Stimulated activated CD4-positive, alpha-beta T cell treated with anti-CD3 and anti-CD28 coated beads, Interleukin-1b, Interleukin-23, amount 100 ng/mL, for 24 hours (primary cell): ENCODE results near the gene ACBD3.

Experiments
- DNase-seq, 4 experiments: peaks; one replicate each; pipeline ENCODE4 v3.0.0-alpha.2; 2020; ENCODE audit warnings: low read depth in 4 of 4, low spot score in 1 of 4

The ACBD3 gene

DNA sequence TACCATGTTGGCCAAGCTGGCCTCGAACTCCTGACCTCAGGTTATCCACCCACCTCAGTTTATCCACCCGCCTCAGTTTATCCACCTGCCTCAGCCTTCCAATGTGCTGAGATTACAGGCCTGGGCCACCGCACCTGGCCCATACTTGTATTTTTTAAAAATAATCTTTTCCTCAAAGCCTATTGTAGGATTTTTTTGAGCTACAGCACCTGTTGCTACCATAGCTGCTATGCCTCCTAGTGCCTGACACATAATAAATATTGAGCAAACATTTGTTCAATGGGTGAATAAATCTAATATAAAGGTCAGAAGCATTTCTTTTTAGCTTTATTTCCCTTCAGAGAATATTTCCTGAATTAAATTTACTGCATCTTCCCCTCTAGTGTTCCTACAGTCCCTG lies 15.7 kb upstream of the ACBD3 start:
- DNase-seq, result no peak

GRCh38 chr1:226201029-226201593 lies 14.6 kb upstream of the ACBD3 start:
- DNase-seq, result no peak

GRCh38 chr1:226199971-226200370 lies 13.4 kb upstream of the ACBD3 start:
- no peak for DNase-seq

DNA sequence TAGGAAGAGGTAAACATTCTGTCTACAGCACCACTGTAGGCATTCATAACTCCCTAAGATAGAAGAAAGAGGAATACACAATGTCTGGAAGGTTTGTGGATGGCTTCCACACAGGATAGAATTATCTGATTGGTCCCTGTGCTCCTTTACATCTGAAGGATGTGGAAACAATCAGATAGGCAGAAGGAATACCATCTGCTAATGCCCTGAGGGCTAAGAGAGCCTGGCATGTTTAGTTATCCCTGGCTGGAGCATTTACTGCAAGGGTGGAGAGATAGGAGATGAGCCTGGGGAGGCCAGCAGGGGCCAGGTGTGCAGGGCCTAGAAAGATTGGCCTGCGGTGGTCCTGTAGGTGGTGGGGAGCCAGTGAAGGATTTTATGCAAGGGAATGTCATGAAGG lies 8.6 kb upstream of the ACBD3 start:
- no peak for DNase-seq

DNA sequence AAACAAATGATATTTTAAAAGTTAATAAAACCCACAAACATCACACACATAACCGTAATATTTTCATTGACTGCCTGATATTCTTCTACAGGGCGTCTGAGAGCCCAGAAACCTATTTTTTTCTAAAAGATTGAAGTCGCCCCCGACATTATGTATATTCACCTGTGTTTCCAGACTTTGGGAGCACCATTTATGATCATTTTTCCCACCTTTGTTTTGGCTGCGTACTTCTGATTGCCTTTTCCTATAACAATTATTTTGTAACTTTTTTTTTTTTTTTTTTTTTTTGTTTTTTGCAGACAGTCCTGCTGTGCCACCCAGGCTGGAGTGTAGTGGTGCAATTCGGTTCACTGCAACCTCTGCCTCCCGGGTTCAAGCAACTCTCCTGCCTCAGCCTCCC lies 839 bp upstream of the ACBD3 start:
- no peak for DNase-seq

DNA sequence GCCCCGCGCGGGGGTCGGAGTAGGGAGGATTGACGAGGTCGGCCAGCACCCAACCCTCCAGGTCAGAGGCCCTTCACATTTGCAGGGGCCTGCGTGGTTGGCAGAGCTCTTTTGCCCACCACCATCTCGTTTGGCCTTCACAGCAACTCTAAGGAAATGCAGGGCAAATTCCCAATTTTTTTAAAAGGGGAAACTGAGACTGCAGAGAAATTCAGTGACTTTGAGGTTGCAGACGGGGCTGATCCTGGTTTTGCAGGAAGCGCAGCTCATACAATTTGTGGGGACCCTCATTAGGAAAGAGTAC lies 430 bp upstream of the ACBD3 start:
- no peak for DNase-seq

GRCh38 chr1:226185141-226186036 lies 1.2 kb downstream of the ACBD3 start:
- no peak for DNase-seq

DNA sequence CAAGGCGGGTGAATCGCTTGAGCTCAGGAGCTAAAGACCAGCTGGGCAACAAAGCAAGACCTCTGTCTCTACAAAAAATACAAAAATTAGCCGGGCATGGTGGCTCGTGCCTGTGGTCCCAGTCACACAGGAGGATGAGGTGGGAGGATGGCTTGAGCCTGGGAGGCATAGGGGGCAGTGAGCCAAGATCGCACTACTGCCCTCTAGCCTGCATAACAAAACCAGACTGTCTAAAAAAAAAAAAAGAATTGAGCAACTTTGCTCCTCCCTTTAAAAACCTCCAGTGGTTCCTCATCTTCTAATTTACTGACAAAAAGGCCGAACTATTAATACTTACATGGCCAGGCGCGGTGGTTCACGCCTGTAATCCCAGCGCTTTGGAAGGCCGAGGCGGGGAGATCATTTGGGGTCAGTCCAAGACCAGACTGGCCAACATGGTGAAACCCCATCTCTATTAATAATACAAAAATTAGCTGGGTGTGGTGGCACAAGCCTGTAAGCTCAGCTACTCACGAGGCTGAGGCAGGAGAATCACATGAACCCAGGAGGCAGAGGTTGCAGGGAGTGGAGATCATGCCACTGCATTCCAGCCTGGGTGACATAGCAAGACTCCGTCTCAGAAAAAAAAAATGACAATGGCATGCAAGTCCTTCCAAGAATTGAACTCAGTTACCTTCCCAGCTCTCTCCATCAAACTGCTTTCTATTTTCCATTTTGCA lies 4.4 kb downstream of the ACBD3 start:
- no peak for DNase-seq

DNA sequence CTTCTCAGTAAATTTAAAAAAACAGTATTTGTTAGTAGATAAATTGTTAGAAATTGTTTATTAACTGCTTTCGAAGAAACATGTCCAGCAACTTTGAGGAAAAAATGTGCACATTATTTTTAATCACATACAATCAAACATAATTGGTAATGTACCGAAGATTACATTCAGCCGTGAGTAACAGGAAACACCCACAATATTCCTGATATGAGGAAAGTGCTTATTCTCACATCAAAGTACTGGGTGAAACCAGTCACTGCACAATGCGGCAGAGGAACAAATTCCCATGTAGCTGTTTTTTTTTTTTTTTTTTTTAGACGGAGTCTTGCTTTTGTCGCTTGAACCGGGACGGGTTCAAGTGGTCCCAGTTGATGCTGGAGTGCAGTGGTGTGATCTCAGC lies 9.7 kb downstream of the ACBD3 start:
- no peak for DNase-seq

GRCh38 chr1:226172589-226172988 lies 14.0 kb downstream of the ACBD3 start:
- no peak for DNase-seq

GRCh38 chr1:226166341-226166740 lies 20.2 kb downstream of the ACBD3 start:
- DNase-seq, result no peak

DNA sequence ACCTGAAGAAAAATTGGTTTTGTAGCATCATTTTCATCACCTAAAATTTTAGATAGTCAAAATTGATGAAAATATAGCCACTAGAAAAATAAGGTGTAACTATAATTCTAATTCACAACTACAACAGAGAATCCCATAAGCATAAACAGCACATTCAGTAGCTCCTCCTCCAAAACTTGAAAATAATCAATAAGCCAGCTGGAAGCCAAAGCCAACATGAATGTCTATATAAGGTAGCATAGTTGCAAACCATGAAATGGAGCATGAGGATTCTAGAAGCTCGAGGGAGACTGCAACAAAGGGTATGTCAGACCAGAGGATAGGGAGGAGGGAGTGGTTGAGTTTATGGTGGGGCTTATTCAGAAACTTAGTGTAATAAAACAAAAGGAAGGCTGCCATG lies 22.4 kb downstream of the ACBD3 start:
- DNase-seq, result no peak

GRCh38 chr1:226162898-226163297 lies 23.6 kb downstream of the ACBD3 start:
- no peak for DNase-seq

DNA sequence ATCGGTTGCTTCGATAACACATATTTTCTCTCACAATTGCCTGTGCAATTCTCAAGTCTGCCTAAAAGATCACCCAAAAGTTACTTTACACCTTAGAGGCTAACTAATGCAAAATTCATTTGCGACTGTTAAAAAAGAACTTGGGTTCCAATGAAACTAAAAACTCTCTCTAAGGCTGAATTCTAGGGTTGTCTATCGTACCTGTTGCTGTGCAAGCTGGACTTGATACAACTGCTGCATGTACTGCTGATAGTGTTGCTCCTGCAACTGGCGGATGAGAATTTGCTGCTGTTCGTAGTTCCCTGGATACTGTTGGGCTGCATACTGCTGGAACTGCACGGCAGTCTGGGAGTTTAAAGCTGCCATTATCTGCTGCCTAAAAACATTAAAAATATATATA lies 27.6 kb downstream of the ACBD3 start:
- DNase-seq, result no peak

- no peak for DNase-seq
Measured at GRCh38 chr1:226158457-226158856, 28.1 kb downstream of the ACBD3 start.

DNA sequence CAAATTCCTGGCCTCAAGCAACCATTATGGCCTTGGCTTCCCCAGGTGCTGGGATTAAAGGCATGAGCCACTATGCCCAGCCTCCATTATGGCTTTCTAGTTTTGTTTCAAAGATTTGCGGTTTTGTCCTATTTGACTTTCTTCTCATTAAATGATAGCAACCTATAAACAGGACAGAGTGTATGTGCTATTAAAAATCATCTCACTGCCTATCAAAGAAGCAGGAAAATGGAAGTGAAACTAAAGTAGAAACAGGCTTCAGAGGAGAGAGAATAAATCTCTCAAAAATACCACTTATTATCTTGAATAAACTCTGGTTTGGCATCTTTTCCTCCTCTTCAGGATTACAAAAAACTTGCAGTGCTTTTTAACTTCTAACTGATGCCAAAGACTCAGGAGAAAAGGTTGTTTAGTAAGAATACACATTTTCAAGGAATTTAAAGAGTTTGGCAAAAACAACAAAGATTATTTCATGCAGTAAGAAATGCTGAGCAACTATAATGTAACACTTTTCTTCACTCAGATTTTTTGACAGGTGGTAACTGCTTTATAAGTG lies 28.7 kb downstream of the ACBD3 start:
- no peak for DNase-seq

- DNase-seq, result no peak
Measured at GRCh38 chr1:226154593-226154992, 31.9 kb downstream of the ACBD3 start.

DNA sequence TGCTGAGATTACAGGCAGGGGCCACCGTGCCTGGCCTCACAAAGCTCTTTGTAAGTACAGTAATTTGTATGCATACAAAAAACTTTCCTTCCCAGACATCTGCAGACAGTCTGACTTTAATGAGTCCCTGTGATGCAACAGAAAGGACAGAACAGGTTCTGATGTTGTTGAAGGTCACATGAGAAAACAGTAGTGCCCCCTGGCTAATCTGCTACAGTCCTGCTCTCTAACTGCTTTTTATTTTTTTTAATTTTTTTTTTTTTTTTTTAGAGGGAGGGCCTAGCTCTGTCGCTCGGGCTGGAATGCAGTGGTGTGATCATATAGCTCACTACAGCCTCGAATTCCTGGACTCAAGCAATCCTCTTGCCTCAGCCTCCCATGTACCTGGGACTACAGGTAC lies 36.7 kb downstream of the ACBD3 start:
- DNase-seq, result no peak

DNA sequence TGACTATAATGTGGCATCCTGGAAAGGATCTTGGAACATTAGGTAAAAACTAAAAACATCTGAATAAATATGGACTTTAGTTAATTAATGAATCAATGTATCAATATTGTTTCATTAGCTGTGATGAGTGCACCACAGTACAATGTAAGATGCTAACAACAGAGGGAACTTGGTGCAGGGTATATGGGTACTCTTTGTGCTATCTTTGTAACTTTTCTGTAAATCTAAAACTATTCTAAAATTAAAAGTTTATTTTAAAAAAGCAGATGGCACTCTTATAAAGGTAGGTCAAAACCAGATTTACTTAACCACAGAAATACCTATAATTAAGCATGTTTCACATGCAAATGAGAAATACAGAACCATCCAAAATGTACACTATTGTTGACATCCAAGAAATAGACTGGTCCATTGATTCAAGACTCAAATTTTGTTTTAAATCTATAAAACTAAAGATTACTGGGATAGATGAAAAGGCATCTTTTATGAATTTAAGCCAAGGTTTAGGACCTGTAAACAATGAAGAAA lies 38.4 kb downstream of the ACBD3 start:
- no peak for DNase-seq

GRCh38 chr1:226144045-226144444 lies 42.5 kb downstream of the ACBD3 start:
- DNase-seq, result no peak

DNA sequence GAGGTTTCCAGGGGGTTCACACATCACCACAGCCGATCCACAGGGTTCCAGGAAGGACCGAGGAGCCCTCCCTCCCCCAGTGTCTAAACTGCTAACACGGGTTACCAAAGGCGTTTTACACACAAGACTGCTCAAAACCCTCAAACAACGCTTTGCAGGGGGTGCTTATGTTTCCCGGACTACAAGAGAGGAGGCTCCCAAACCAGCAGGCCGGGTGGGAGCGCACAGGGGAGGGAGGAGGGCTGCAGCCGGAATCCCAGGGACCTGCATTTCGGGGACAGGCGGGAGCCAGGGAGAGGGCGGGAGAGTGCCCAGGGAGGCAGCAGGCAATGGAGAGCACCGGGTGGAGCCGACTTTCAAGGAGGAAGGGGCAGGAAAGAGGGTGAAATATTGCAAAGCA lies 50.8 kb downstream of the ACBD3 start:
- no peak for DNase-seq
